Measurements from ENCODE around the gene CCNB1IP1.
"Not testable (repeated sequence)": the region's sequence is repeated elsewhere in the genome, so short reads cannot be mapped to it uniquely, and the experiment has no call there.

CCNB1IP1 gene

DNA sequence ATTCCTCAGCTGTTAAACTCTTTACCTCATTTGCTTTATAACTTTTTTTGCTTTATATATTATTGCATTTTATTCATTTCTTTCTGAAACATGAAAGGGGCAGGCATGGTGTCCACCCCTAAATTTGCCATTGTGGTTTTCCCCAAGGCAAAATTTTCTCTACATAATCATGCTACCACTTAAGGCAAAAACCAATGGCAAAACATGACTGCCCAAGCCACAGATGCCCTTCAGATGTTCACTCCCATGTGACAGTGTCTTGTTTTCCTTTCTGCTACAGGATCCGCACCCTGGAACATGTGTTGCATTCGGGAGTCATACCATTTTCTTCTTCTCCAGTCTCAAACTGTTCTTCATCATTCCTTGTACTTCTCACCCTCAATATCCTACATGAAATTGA, 55.7 kb downstream of the CCNB1IP1 start:
- TF ChIP-seq OSR1 (CRISPR knock-in tag; IDR thresholded peaks at IDR 0.05) = no peak
- TF ChIP-seq, protein P1, sequence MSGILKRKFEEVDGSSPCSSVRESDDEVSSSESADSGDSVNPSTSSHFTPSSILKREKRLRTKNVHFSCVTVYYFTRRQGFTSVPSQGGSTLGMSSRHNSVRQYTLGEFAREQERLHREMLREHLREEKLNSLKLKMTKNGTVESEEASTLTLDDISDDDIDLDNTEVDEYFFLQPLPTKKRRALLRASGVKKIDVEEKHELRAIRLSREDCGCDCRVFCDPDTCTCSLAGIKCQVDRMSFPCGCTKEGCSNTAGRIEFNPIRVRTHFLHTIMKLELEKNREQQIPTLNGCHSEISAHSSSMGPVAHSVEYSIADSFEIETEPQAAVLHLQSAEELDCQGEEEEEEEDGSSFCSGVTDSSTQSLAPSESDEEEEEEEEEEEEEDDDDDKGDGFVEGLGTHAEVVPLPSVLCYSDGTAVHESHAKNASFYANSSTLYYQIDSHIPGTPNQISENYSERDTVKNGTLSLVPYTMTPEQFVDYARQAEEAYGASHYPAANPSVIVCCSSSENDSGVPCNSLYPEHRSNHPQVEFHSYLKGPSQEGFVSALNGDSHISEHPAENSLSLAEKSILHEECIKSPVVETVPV (CRISPR knock-in tag; IDR thresholded peaks at IDR 0.05) = no peak
- TF ChIP-seq TOX (CRISPR knock-in tag; IDR thresholded peaks at IDR 0.05; ENCODE audit: borderline replicate concordance) = no peak
- no peak for TF ChIP-seq RARB (CRISPR knock-in tag; IDR thresholded peaks at IDR 0.05)
- TF ChIP-seq ZNF8 (CRISPR knock-in tag; IDR thresholded peaks at IDR 0.05) = no peak
- no peak for TF ChIP-seq GLIS3 (CRISPR knock-in tag; IDR thresholded peaks at IDR 0.05)
- TF ChIP-seq BACH2 (CRISPR knock-in tag; IDR thresholded peaks at IDR 0.05; ENCODE audit: borderline replicate concordance) = no peak
- TF ChIP-seq CSDC2 (CRISPR knock-in tag; IDR thresholded peaks at IDR 0.05) = no peak
- no peak for TF ChIP-seq TCF4 (CRISPR knock-in tag; IDR thresholded peaks at IDR 0.05; ENCODE audit: borderline replicate concordance)
- no peak for TF ChIP-seq SNAI2 (CRISPR knock-in tag; IDR thresholded peaks at IDR 0.05)
- no peak for TF ChIP-seq ZNF70 (CRISPR knock-in tag; IDR thresholded peaks at IDR 0.05)
- no peak for TF ChIP-seq ISL1 (CRISPR knock-in tag; IDR thresholded peaks at IDR 0.05)
- no peak for TF ChIP-seq ZNF565 (CRISPR knock-in tag; conservative IDR thresholded peaks at IDR 0.05; ENCODE audit: low read depth)
- no peak for TF ChIP-seq ARNTL (CRISPR knock-in tag; IDR thresholded peaks at IDR 0.05; ENCODE audit: borderline replicate concordance, low read depth)
- TF ChIP-seq ZFP3 (CRISPR knock-in tag; IDR thresholded peaks at IDR 0.05) = no peak
- TF ChIP-seq, protein P2, sequence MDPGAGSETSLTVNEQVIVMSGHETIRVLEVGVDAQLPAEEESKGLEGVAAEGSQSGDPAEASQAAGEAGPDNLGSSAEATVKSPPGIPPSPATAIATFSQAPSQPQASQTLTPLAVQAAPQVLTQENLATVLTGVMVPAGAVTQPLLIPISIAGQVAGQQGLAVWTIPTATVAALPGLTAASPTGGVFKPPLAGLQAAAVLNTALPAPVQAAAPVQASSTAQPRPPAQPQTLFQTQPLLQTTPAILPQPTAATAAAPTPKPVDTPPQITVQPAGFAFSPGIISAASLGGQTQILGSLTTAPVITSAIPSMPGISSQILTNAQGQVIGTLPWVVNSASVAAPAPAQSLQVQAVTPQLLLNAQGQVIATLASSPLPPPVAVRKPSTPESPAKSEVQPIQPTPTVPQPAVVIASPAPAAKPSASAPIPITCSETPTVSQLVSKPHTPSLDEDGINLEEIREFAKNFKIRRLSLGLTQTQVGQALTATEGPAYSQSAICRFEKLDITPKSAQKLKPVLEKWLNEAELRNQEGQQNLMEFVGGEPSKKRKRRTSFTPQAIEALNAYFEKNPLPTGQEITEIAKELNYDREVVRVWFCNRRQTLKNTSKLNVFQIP (CRISPR knock-in tag; IDR thresholded peaks at IDR 0.05; ENCODE audit: borderline replicate concordance, low read depth) = no peak
- TF ChIP-seq, protein P3, sequence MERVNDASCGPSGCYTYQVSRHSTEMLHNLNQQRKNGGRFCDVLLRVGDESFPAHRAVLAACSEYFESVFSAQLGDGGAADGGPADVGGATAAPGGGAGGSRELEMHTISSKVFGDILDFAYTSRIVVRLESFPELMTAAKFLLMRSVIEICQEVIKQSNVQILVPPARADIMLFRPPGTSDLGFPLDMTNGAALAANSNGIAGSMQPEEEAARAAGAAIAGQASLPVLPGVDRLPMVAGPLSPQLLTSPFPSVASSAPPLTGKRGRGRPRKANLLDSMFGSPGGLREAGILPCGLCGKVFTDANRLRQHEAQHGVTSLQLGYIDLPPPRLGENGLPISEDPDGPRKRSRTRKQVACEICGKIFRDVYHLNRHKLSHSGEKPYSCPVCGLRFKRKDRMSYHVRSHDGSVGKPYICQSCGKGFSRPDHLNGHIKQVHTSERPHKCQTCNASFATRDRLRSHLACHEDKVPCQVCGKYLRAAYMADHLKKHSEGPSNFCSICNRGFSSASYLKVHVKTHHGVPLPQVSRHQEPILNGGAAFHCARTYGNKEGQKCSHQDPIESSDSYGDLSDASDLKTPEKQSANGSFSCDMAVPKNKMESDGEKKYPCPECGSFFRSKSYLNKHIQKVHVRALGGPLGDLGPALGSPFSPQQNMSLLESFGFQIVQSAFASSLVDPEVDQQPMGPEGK (CRISPR knock-in tag; IDR thresholded peaks at IDR 0.05; ENCODE audit: borderline replicate concordance) = no peak
- no peak for TF ChIP-seq ZC3H10 (CRISPR knock-in tag; IDR thresholded peaks at IDR 0.05)
- TF ChIP-seq, protein P4, sequence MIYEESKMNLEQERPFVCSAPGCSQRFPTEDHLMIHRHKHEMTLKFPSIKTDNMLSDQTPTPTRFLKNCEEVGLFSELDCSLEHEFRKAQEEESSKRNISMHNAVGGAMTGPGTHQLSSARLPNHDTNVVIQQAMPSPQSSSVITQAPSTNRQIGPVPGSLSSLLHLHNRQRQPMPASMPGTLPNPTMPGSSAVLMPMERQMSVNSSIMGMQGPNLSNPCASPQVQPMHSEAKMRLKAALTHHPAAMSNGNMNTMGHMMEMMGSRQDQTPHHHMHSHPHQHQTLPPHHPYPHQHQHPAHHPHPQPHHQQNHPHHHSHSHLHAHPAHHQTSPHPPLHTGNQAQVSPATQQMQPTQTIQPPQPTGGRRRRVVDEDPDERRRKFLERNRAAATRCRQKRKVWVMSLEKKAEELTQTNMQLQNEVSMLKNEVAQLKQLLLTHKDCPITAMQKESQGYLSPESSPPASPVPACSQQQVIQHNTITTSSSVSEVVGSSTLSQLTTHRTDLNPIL (CRISPR knock-in tag; IDR thresholded peaks at IDR 0.05; ENCODE audit: low read depth) = no peak
- no peak for ATAC-seq

DNA sequence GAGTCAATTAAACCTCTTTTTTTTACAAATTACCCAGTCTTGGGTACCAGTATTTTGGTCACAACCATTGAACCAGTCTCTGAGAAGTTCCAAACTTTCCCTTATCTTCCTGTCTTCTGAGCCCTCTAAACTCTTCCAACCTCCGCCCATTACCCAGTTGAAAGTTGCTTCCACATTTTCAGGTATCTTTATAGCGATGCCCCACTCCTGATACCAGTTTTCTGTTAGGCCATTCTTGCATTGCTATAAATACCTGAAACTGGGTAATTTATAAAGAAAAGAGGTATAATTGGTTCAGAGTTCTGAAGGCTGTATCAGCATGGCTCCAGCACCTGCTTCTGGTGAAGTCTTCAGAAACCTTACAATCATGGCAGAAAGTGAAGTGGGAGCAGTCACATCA, 59.0 kb downstream of the CCNB1IP1 start:
- TF ChIP-seq, protein P3 (CRISPR knock-in tag; IDR thresholded peaks at IDR 0.05; ENCODE audit: borderline replicate concordance) = no peak
- TF ChIP-seq ZFP3 (CRISPR knock-in tag; IDR thresholded peaks at IDR 0.05) (no peak), ZFP30 (CRISPR knock-in tag; IDR thresholded peaks at IDR 0.05) (no peak), ARNTL (CRISPR knock-in tag; IDR thresholded peaks at IDR 0.05; ENCODE audit: borderline replicate concordance, low read depth) (no peak), RARB (CRISPR knock-in tag; IDR thresholded peaks at IDR 0.05) (no peak), TCF4 (CRISPR knock-in tag; IDR thresholded peaks at IDR 0.05; ENCODE audit: borderline replicate concordance) (no peak), ISL1 (CRISPR knock-in tag; IDR thresholded peaks at IDR 0.05) (no peak)
- TF ChIP-seq, protein P5, sequence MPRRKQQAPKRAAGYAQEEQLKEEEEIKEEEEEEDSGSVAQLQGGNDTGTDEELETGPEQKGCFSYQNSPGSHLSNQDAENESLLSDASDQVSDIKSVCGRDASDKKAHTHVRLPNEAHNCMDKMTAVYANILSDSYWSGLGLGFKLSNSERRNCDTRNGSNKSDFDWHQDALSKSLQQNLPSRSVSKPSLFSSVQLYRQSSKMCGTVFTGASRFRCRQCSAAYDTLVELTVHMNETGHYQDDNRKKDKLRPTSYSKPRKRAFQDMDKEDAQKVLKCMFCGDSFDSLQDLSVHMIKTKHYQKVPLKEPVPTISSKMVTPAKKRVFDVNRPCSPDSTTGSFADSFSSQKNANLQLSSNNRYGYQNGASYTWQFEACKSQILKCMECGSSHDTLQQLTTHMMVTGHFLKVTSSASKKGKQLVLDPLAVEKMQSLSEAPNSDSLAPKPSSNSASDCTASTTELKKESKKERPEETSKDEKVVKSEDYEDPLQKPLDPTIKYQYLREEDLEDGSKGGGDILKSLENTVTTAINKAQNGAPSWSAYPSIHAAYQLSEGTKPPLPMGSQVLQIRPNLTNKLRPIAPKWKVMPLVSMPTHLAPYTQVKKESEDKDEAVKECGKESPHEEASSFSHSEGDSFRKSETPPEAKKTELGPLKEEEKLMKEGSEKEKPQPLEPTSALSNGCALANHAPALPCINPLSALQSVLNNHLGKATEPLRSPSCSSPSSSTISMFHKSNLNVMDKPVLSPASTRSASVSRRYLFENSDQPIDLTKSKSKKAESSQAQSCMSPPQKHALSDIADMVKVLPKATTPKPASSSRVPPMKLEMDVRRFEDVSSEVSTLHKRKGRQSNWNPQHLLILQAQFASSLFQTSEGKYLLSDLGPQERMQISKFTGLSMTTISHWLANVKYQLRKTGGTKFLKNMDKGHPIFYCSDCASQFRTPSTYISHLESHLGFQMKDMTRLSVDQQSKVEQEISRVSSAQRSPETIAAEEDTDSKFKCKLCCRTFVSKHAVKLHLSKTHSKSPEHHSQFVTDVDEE (CRISPR knock-in tag; IDR thresholded peaks at IDR 0.05) = no peak

DNA sequence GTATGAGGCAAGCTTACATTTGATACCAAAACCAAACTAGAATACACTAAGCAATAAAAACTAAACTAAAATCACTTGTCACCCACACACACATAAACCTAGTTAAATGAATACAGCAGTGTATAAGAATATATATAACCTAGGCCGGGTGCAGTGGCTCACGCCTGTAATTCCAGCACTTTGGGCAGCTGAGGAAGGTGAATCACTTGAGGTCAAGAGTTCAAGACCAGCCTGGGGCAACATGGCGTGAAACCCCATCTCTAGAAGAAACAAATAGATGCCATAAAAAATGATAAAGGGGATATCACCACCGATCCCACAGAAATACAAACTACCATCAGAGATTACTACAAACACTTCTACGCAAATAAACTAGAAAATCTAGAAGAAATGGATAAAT, 68.7 kb downstream of the CCNB1IP1 start:
- not testable (repeated sequence) for ATAC-seq

More for the DNA sequence above, 59.0 kb downstream of the CCNB1IP1 start:
- ATAC-seq = no peak

Measured in SK-N-SH treated with all-trans-retinoic acid at 6 μM for 48 hours (cell line).